ENCODE results near the gene FXR1.
"Not testable (repeated sequence)": the region's sequence is repeated elsewhere in the genome, so short reads cannot be mapped to it uniquely, and the experiment has no call there.

The FXR1 gene

GRCh38 chr3:180940826-180941225 lies 28.4 kb downstream of the FXR1 start:
- no peak for DNase-seq

GRCh38 chr3:180947761-180948390 lies 35.4 kb downstream of the FXR1 start:
- DNase-seq: no peak

GRCh38 chr3:180959691-180960090 lies 47.2 kb downstream of the FXR1 start:
- no peak for DNase-seq

GRCh38 chr3:180961087-180961486 lies 48.6 kb downstream of the FXR1 start:
- no peak for DNase-seq

- no peak for DNase-seq
Observed at GRCh38 chr3:180961552-180961951, 49.1 kb downstream of the FXR1 start.

- no peak for DNase-seq
Observed at GRCh38 chr3:180962530-180962929, 50.1 kb downstream of the FXR1 start.

GRCh38 chr3:180970931-180971330 lies 58.5 kb downstream of the FXR1 start:
- no peak for DNase-seq

GRCh38 chr3:180973543-180973942 lies 61.1 kb downstream of the FXR1 start:
- no peak for DNase-seq

GRCh38 chr3:180974286-180974685 lies 61.8 kb downstream of the FXR1 start:
- no peak for DNase-seq

- no peak for DNase-seq
Observed at GRCh38 chr3:180977498-180977897, 65.0 kb downstream of the FXR1 start.

GRCh38 chr3:180979961-180980360 lies 67.5 kb downstream of the FXR1 start:
- DNase-seq: no peak

- no peak for DNase-seq
Observed at GRCh38 chr3:180980611-180981010, 68.1 kb downstream of the FXR1 start.

- no peak for DNase-seq
Observed at GRCh38 chr3:180981912-180982311, 69.4 kb downstream of the FXR1 start.

- no peak for DNase-seq
Observed at GRCh38 chr3:180983136-180983535, 70.7 kb downstream of the FXR1 start.

GRCh38 chr3:180986366-180986765 lies 73.9 kb downstream of the FXR1 start:
- not testable (repeated sequence) for DNase-seq

GRCh38 chr3:180987344-180987743 lies 74.9 kb downstream of the FXR1 start:
- no peak for DNase-seq

- DNase-seq: peak; percentile 94 to 95
Observed at GRCh38 chr3:180989291-180990163, 77.1 kb downstream of the FXR1 start, which contains the start of gene DNAJC19. Gene DNAJC19, minus strand, starts transcription at chr3:180989736. Its CDS starts 134 bp downstream, at chr3:180989602.

- DNase-seq: no peak
Observed at GRCh38 chr3:180990505-180990904, 78.0 kb downstream of the FXR1 start.

GRCh38 chr3:180996415-180996932 lies 84.0 kb downstream of the FXR1 start:
- no peak for DNase-seq

- DNase-seq: not testable (repeated sequence)
Observed at GRCh38 chr3:181002331-181002730, 89.9 kb downstream of the FXR1 start.

GRCh38 chr3:181003469-181003868 lies 91.0 kb downstream of the FXR1 start:
- not testable (repeated sequence) for DNase-seq

GRCh38 chr3:181006541-181006940 lies 94.1 kb downstream of the FXR1 start:
- no peak for DNase-seq

- DNase-seq: no peak
Observed at GRCh38 chr3:181007262-181007661, 94.8 kb downstream of the FXR1 start.

GRCh38 chr3:181008796-181009195 lies 96.3 kb downstream of the FXR1 start:
- no peak for DNase-seq

Data from CD4-positive, alpha-beta T cell treated with Interleukin-4 for 1 hour (primary cell).